ENCODE results near the gene GJC3. TPM values are rescaled to one million over a fixed set of nuclear protein-coding genes. Genes with fewer than 3 reads are reported as not detected.
A peak's percentile ranks its signal among the peaks of the same experiment; 100 is the strongest.

GJC3 gene
- total and polyA plus RNA-seq, 2 of the 13 experiments (the other 11 are each of a cell fraction or from before 2014, with no cell fraction given) = 0.75 to 1.4 TPM

- peak; percentile 24; the same call in 1 of the 2 replicates for TF ChIP-seq PATZ1 (CRISPR knock-in tag; IDR thresholded peaks at IDR 0.05)
- no peak for TF ChIP-seq NR0B2 (CRISPR knock-in tag; IDR thresholded peaks at IDR 0.05)
- TF ChIP-seq ZNF501 (CRISPR knock-in tag; IDR thresholded peaks at IDR 0.05) = no peak; the same call in 1 of the 2 replicates
- TF ChIP-seq NFKBIZ (CRISPR knock-in tag; IDR thresholded peaks at IDR 0.05) = no peak; the same call in 1 of the 2 replicates
- TF ChIP-seq NFIC (IDR thresholded peaks at IDR 0.05; ENCODE audit: low read length) = no peak
- no peak for TF ChIP-seq SIN3B (IDR thresholded peaks at IDR 0.05; ENCODE audit: low read length)
- TF ChIP-seq PBX3 (CRISPR knock-in tag; IDR thresholded peaks at IDR 0.05; ENCODE audit: borderline replicate concordance) = no peak
- 0 out of 2 replicates have a peak, but pooled peaks have one; percentile 48 for TF ChIP-seq MEF2D (CRISPR knock-in tag; IDR thresholded peaks at IDR 0.05)
- 0 out of 2 replicates have a peak, but pooled peaks have one; percentile 2 for TF ChIP-seq STAG1 (CRISPR knock-in tag; IDR thresholded peaks at IDR 0.05)
- TF ChIP-seq SP2 (CRISPR knock-in tag; IDR thresholded peaks at IDR 0.05) = no peak
- no peak for TF ChIP-seq ZNF557 (CRISPR knock-in tag; IDR thresholded peaks at IDR 0.05)
- no peak for TF ChIP-seq YY1 (IDR thresholded peaks at IDR 0.05; ENCODE audit: insufficient read depth, insufficient replicate concordance, low read depth, low read length)
- no peak for TF ChIP-seq RXRA (CRISPR knock-in tag; IDR thresholded peaks at IDR 0.05)
- TF ChIP-seq BCL6 (CRISPR knock-in tag; IDR thresholded peaks at IDR 0.05) = peak; percentile 9; the same call in 1 of the 2 replicates
- TF ChIP-seq STAT5B (CRISPR knock-in tag; IDR thresholded peaks at IDR 0.05) = no peak
- no peak for TF ChIP-seq MYNN (CRISPR knock-in tag; IDR thresholded peaks at IDR 0.05; ENCODE audit: low read depth)
- TF ChIP-seq ZMAT3 (CRISPR knock-in tag; conservative IDR thresholded peaks at IDR 0.05) = no peak
- TF ChIP-seq ZNF33A (CRISPR knock-in tag; IDR thresholded peaks at IDR 0.05; ENCODE audit: borderline replicate concordance) = no peak
- TF ChIP-seq ZC3H4 (CRISPR knock-in tag; IDR thresholded peaks at IDR 0.05; ENCODE audit: borderline replicate concordance) = no peak
- no peak for TF ChIP-seq ATF7 (IDR thresholded peaks at IDR 0.05)
- no peak for TF ChIP-seq ATF7 (CRISPR knock-in tag; IDR thresholded peaks at IDR 0.05)
- peak; percentile 52 for TF ChIP-seq XRCC5 (optimal IDR thresholded peaks at IDR 0.05; ENCODE audit: low read length)
- no peak for TF ChIP-seq CREBL2 (CRISPR knock-in tag; IDR thresholded peaks at IDR 0.05; ENCODE audit: borderline replicate concordance)
- TF ChIP-seq SRSF1 (optimal IDR thresholded peaks at IDR 0.05; ENCODE audit: low read depth, low read length) = no peak
- TF ChIP-seq ZNF75D (CRISPR knock-in tag; IDR thresholded peaks at IDR 0.05; ENCODE audit: borderline replicate concordance) = no peak
- TF ChIP-seq FOSL2 (CRISPR knock-in tag; IDR thresholded peaks at IDR 0.05) = peak; percentile 60; the same call in 1 of the 2 replicates
- no peak for TF ChIP-seq ZBTB2 (CRISPR knock-in tag; IDR thresholded peaks at IDR 0.05; ENCODE audit: low read depth)
Measured at GRCh38 chr7:99975782-99976521, 46.5 kb upstream of the GJC3 start, which contains the start of gene AZGP1 (continued).

Data from HepG2 (cell line).